ENCODE results near the gene MIXL1.

MIXL1 gene

DNA sequence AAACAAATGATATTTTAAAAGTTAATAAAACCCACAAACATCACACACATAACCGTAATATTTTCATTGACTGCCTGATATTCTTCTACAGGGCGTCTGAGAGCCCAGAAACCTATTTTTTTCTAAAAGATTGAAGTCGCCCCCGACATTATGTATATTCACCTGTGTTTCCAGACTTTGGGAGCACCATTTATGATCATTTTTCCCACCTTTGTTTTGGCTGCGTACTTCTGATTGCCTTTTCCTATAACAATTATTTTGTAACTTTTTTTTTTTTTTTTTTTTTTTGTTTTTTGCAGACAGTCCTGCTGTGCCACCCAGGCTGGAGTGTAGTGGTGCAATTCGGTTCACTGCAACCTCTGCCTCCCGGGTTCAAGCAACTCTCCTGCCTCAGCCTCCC, 36.1 kb upstream of the MIXL1 start:
- Histone ChIP-seq H2AFZ (ENCODE audit: low read length) (peak overlapping the region; percentile 97), H4K8ac (ENCODE audit: low read depth, low read length) (no peak overlapping the region), H3K9ac (ENCODE audit: low read depth, low read length, poor library complexity) (no peak overlapping the region), H4K91ac (ENCODE audit: low read depth, low read length, poor library complexity) (no peak overlapping the region), H3K9me3 (replicated peaks in 1 of 2; ENCODE audit: control insufficient read depth in 2 of 2, insufficient read depth in 1 of 2, low read depth in 1 of 2, low read length in 2 of 2) (no peaks in the 10 kb centered on the region), H3K36me3 (replicated peaks in 1 of 2; ENCODE audit: control insufficient read depth in 2 of 2, insufficient read depth in 2 of 2, low read length in 2 of 2) (peaks cover 0 to 15% of the 10 kb centered on the region in 2 donors), H3K23ac (ENCODE audit: low read depth, low read length, poor library complexity) (no peak overlapping the region), H3K4me1 (ENCODE audit: control insufficient read depth in 2 of 2, insufficient read depth in 1 of 2, low read depth in 1 of 2, low read length in 2 of 2) (peaks cover 4 to 12% of the 10 kb centered on the region in 2 donors), H3K4ac (ENCODE audit: low read length) (no peak overlapping the region), H2BK120ac (ENCODE audit: low read depth, low read length) (no peak overlapping the region), H3K14ac (ENCODE audit: low read length) (no peak overlapping the region), H3K4me3 (ENCODE audit: low read length in 2 of 2) (peak overlapping the region in 1 of 2 donors; percentile 89), H2BK12ac (ENCODE audit: low read length) (no peak overlapping the region), H2BK5ac (ENCODE audit: low read length) (no peak overlapping the region), H2BK15ac (ENCODE audit: low read length) (no peak overlapping the region), H3K18ac (ENCODE audit: low read length) (no peak overlapping the region), H3K27ac (replicated peaks; ENCODE audit: low read length) (no peak overlapping the region), H3K79me1 (ENCODE audit: low read depth, low read length) (peaks cover 9% of the 10 kb centered on the region), H2AK5ac (ENCODE audit: low read depth, low read length) (no peak overlapping the region), H3K4me2 (ENCODE audit: insufficient read depth, low read length, poor library complexity, severe bottlenecking) (no peak overlapping the region), H3K27me3 (ENCODE audit: control insufficient read depth in 3 of 3, insufficient read depth in 3 of 3, low read depth in 1 of 3, low read length in 3 of 3) (no peaks in the 10 kb centered on the region)
- WGBS, 2 donors (ENCODE audit: extremely low coverage in 2 of 2, insufficient read length in 2 of 2, insufficient replicate concordance in 1 of 2), result no CpG with 5 or more reads among the region's 7 CpGs
- DNase-seq (ENCODE audit: low spot score), result no peak

- Histone ChIP-seq H2AFZ (ENCODE audit: low read length) (no peak overlapping the region), H4K91ac (ENCODE audit: low read depth, low read length, poor library complexity) (no peak overlapping the region), H3K18ac (ENCODE audit: low read length) (no peak overlapping the region), H4K8ac (ENCODE audit: low read depth, low read length) (no peak overlapping the region), H2BK120ac (ENCODE audit: low read depth, low read length) (no peak overlapping the region), H3K9me3 (replicated peaks in 1 of 2; ENCODE audit: control insufficient read depth in 2 of 2, insufficient read depth in 1 of 2, low read depth in 1 of 2, low read length in 2 of 2) (no peaks in the 10 kb centered on the region), H3K14ac (ENCODE audit: low read length) (no peak overlapping the region), H3K9ac (ENCODE audit: low read depth, low read length, poor library complexity) (no peak overlapping the region), H3K79me1 (ENCODE audit: low read depth, low read length) (no peaks in the 10 kb centered on the region), H2AK5ac (ENCODE audit: low read depth, low read length) (no peak overlapping the region), H3K4me2 (ENCODE audit: insufficient read depth, low read length, poor library complexity, severe bottlenecking) (no peak overlapping the region), H3K4ac (ENCODE audit: low read length) (no peak overlapping the region), H2BK15ac (ENCODE audit: low read length) (no peak overlapping the region), H2BK12ac (ENCODE audit: low read length) (no peak overlapping the region), H3K4me3 (ENCODE audit: low read length in 2 of 2) (no peak overlapping the region), H2BK5ac (ENCODE audit: low read length) (no peak overlapping the region), H3K27me3 (ENCODE audit: control insufficient read depth in 3 of 3, insufficient read depth in 3 of 3, low read depth in 1 of 3, low read length in 3 of 3) (peaks cover 0 to 4% (median 0%) of the 10 kb centered on the region in 3 experiments), H3K27ac (replicated peaks; ENCODE audit: low read length) (no peak overlapping the region), H3K36me3 (replicated peaks in 1 of 2; ENCODE audit: control insufficient read depth in 2 of 2, insufficient read depth in 2 of 2, low read length in 2 of 2) (no peaks in the 10 kb centered on the region), H3K23ac (ENCODE audit: low read depth, low read length, poor library complexity) (no peak overlapping the region), H3K4me1 (ENCODE audit: control insufficient read depth in 2 of 2, insufficient read depth in 1 of 2, low read depth in 1 of 2, low read length in 2 of 2) (no peaks in the 10 kb centered on the region)
- no peak for DNase-seq (ENCODE audit: low spot score)
- WGBS, 2 donors (ENCODE audit: extremely low coverage in 2 of 2, insufficient read length in 2 of 2, insufficient replicate concordance in 1 of 2), result no CpG with 5 or more reads among the region's 1 CpG
Observed at GRCh38 chr1:226195144-226195543, 28.3 kb upstream of the MIXL1 start.

GRCh38 chr1:226199971-226200370, 23.5 kb upstream of the MIXL1 start:
- Histone ChIP-seq H3K79me1 (ENCODE audit: low read depth, low read length) (no peaks in the 10 kb centered on the region), H3K4me3 (ENCODE audit: low read length in 2 of 2) (no peak overlapping the region), H2BK15ac (ENCODE audit: low read length) (no peak overlapping the region), H3K9ac (ENCODE audit: low read depth, low read length, poor library complexity) (no peak overlapping the region), H2BK120ac (ENCODE audit: low read depth, low read length) (no peak overlapping the region), H3K27me3 (ENCODE audit: control insufficient read depth in 3 of 3, insufficient read depth in 3 of 3, low read depth in 1 of 3, low read length in 3 of 3) (peaks cover 0 to 3% (median 0%) of the 10 kb centered on the region in 3 experiments), H4K91ac (ENCODE audit: low read depth, low read length, poor library complexity) (no peak overlapping the region), H3K4me2 (ENCODE audit: insufficient read depth, low read length, poor library complexity, severe bottlenecking) (no peak overlapping the region), H2AFZ (ENCODE audit: low read length) (no peak overlapping the region), H3K23ac (ENCODE audit: low read depth, low read length, poor library complexity) (no peak overlapping the region), H3K4me1 (ENCODE audit: control insufficient read depth in 2 of 2, insufficient read depth in 1 of 2, low read depth in 1 of 2, low read length in 2 of 2) (no peaks in the 10 kb centered on the region), H4K8ac (ENCODE audit: low read depth, low read length) (no peak overlapping the region), H3K14ac (ENCODE audit: low read length) (no peak overlapping the region), H3K4ac (ENCODE audit: low read length) (no peak overlapping the region), H2AK5ac (ENCODE audit: low read depth, low read length) (no peak overlapping the region), H3K36me3 (replicated peaks in 1 of 2; ENCODE audit: control insufficient read depth in 2 of 2, insufficient read depth in 2 of 2, low read length in 2 of 2) (no peaks in the 10 kb centered on the region), H2BK5ac (ENCODE audit: low read length) (no peak overlapping the region), H3K18ac (ENCODE audit: low read length) (no peak overlapping the region), H3K9me3 (replicated peaks in 1 of 2; ENCODE audit: control insufficient read depth in 2 of 2, insufficient read depth in 1 of 2, low read depth in 1 of 2, low read length in 2 of 2) (no peaks in the 10 kb centered on the region), H3K27ac (replicated peaks; ENCODE audit: low read length) (no peak overlapping the region), H2BK12ac (ENCODE audit: low read length) (no peak overlapping the region)
- DNase-seq (ENCODE audit: low spot score), result no peak
- WGBS, 2 donors (ENCODE audit: extremely low coverage in 2 of 2, insufficient read length in 2 of 2, insufficient replicate concordance in 1 of 2), result no CpG with 5 or more reads among the region's 2 CpGs

DNA sequence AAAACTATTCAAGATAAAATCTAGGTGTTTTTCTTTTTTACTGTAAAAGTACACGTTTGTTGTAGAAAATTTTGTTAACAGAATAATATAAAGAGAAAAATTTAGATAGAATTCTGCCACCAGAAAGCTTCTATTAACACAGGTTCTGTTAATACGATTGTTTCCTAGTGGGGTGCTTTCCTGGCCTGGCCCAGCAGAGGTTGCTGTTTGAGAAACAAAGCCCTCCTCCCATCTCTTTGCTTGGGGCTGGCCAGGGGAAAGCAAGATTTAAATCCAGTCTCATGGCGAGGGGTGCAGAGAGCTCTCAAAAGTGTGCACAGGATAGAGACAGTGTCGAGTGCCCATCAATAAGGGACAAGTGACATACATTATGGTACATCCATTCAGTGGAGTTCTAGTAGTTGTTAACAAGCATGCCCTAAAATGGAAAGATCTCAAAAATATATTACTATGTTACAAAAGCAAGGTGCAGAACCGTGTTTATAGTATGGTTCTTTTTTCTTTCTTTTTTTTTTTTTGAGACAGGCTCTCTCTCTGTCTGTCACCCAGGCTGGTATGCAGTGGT, 22.4 kb upstream of the MIXL1 start:
- H4K8ac ChIP-seq (ENCODE audit: low read depth, low read length), result no peak overlapping the region
- no peaks in the 10 kb centered on the region for H3K9me3 ChIP-seq (replicated peaks in 1 of 2; ENCODE audit: control insufficient read depth in 2 of 2, insufficient read depth in 1 of 2, low read depth in 1 of 2, low read length in 2 of 2)
- no peak overlapping the region for H3K27ac ChIP-seq (replicated peaks; ENCODE audit: low read length)
- no peak overlapping the region for H3K4me2 ChIP-seq (ENCODE audit: insufficient read depth, low read length, poor library complexity, severe bottlenecking)
- H3K23ac ChIP-seq (ENCODE audit: low read depth, low read length, poor library complexity), result no peak overlapping the region
- no peak overlapping the region for H3K4ac ChIP-seq (ENCODE audit: low read length)
- H2BK5ac ChIP-seq (ENCODE audit: low read length), result no peak overlapping the region
- H2AFZ ChIP-seq (ENCODE audit: low read length), result no peak overlapping the region
- H2BK15ac ChIP-seq (ENCODE audit: low read length), result no peak overlapping the region
- no peaks in the 10 kb centered on the region for H3K27me3 ChIP-seq (ENCODE audit: control insufficient read depth in 3 of 3, insufficient read depth in 3 of 3, low read depth in 1 of 3, low read length in 3 of 3)
- no peak overlapping the region for H2AK5ac ChIP-seq (ENCODE audit: low read depth, low read length)
- H3K4me1 ChIP-seq (ENCODE audit: control insufficient read depth in 2 of 2, insufficient read depth in 1 of 2, low read depth in 1 of 2, low read length in 2 of 2), result no peaks in the 10 kb centered on the region
- no peak overlapping the region for H3K14ac ChIP-seq (ENCODE audit: low read length)
- no peaks in the 10 kb centered on the region for H3K79me1 ChIP-seq (ENCODE audit: low read depth, low read length)
- H3K36me3 ChIP-seq (replicated peaks in 1 of 2; ENCODE audit: control insufficient read depth in 2 of 2, insufficient read depth in 2 of 2, low read length in 2 of 2), result no peaks in the 10 kb centered on the region
- DNase-seq (ENCODE audit: low spot score), result no peak
- H3K4me3 ChIP-seq (ENCODE audit: low read length in 2 of 2), result no peak overlapping the region
- H3K18ac ChIP-seq (ENCODE audit: low read length), result no peak overlapping the region
- no peak overlapping the region for H3K9ac ChIP-seq (ENCODE audit: low read depth, low read length, poor library complexity)
- no peak overlapping the region for H4K91ac ChIP-seq (ENCODE audit: low read depth, low read length, poor library complexity)
- no CpG with 5 or more reads among the region's 5 CpGs for WGBS, 2 donors (ENCODE audit: extremely low coverage in 2 of 2, insufficient read length in 2 of 2, insufficient replicate concordance in 1 of 2)
- H2BK12ac ChIP-seq (ENCODE audit: low read length), result no peak overlapping the region
- H2BK120ac ChIP-seq (ENCODE audit: low read depth, low read length), result no peak overlapping the region

Data from neuronal stem cell (in vitro differentiated cells).